GM19455 (cell line): ENCODE data around the gene MBP.

Experiments used
- ATAC-seq: cut with Tn5 transposase; IDR thresholded peaks from one replicate; pipeline ENCODE4 v1.9.1; 2021; ENCODE audit not compliant: unreplicated experiment

MBP gene

DNA sequence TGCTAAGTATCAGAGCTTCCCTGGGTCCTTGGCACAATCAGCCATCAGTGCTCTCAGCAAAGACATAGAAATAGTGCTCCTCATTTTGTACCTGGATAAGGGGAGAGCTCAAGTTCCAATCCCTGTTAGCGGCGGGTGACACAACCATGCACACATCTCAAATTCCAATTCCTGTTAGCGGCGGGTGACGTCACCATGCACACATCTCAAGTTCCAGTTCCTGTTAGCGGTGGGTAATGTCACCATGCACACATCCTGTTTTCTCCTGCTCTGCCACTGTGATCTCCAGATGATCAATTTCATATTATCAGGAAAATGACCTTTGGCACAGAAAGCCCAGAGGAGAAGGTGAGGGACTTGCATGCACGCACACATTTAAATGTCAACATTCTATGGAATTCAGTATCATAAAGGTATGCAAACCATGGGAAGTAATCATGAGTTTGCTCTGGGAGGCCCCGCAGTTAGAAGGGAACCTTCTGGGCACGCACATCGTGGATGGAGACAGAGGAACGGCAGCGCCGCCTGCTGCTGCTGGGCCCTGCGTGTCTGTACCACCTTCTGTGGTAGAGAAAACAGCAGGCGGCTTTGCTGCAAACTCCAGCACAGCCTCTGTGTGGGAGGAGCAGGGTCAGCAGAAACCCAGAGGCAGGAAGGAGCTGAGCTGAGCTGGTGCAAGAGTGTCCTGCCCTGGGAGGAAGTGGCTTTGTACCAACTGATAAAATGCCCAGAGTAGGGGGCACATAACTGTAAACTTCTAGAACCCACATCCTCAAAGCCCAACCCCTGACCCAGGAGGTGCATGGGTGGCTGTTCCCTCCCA, 77.8 kb downstream of the MBP start:
- ATAC-seq, result peak; percentile 81

DNA sequence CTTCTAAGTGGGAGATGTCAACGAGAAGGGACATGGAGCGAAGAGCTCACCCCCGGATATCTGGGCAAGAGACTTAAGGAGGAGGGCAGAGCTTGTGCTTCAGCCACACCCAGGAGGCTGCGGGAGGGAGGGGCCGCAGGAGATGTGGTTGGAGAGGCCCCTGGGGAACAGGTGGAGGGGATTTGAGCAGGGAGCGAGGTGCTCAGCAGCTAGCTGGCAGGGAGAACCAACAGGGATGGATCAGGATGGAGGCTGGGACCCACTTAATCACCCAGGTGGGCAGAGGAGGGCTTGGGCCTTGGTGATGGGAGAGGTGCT, 78.3 kb downstream of the MBP start:
- no peak for ATAC-seq

DNA sequence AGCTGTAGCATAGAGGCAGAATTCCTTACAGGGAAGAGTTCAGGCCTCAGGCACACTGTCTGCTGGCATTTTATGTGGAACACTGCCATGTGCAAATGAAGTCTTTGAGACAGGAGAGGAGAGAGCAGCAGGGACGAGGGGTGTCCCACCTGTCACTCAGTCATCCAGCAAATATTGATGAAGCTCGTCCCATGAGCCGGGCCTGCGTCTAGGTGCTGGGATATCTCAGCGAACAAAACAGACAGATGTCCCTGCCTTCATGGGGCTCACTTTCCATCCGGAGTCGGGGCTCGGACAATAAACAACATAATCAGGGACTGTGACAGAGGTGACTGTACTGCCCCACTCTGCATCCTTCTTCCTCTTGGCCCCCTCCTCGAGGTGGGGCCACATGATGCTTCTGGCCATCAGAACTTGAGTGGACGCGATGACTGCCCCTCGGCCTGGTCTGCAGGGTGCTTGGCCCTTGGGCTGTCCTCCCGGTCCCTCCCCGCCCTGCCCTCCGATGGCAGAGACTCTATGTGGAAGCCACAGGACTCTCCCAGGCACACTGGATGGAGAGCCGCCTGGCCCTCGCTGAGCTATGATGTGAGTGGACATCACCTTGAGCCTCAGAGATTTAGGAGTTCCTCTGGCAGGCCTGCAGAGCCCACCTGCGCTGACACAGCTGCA, 78.8 kb downstream of the MBP start:
- no peak for ATAC-seq

DNA sequence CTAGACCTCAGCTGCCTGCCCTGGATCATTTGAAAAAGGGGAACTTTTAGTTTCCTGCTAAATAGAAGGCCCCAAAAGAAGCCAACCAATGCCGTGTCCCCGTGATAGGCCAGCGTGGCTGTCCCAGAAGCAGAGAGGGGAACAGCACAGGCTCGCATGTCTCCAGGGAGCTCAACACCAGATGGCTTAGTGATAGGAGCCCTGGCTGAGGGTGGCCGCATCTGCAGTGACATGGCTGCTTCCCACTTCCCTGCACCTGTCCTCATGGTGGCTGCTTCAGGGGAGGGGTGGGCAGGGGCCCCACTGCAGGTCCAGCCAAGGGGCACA, 79.6 kb downstream of the MBP start:
- ATAC-seq, result no peak

DNA sequence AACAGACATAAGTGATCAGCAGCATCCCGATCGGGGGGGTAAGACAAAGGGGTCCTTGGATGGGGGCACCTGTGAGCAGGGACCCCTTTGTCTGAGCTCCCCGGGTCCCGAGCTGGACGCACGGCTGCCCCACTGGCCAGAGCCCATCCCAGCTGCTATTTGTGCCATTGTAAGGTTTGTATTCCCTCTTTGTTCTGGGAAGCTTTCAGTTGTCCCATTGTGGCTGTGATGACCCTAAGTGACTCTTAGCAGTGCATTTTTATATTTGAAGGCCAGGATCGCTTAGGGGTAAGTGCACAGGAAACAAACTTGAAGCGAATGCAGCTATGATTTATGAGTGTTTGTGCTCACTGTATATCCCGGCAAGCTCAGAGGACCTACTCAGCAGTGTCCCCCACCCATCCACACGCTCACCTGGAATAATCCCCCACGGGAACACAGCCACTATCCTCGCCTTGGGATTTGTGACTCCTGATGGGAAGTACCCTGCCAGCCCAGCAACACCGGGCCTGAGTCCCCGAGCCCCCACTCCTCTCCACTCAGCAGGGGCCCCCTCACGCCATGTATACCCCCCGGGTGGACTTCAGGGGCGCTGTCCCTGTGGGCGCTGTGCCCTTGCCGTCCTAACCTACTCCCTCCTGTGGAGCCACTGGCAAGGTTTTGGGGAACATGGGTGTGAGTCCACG, 80.1 kb downstream of the MBP start:
- no peak for ATAC-seq

DNA sequence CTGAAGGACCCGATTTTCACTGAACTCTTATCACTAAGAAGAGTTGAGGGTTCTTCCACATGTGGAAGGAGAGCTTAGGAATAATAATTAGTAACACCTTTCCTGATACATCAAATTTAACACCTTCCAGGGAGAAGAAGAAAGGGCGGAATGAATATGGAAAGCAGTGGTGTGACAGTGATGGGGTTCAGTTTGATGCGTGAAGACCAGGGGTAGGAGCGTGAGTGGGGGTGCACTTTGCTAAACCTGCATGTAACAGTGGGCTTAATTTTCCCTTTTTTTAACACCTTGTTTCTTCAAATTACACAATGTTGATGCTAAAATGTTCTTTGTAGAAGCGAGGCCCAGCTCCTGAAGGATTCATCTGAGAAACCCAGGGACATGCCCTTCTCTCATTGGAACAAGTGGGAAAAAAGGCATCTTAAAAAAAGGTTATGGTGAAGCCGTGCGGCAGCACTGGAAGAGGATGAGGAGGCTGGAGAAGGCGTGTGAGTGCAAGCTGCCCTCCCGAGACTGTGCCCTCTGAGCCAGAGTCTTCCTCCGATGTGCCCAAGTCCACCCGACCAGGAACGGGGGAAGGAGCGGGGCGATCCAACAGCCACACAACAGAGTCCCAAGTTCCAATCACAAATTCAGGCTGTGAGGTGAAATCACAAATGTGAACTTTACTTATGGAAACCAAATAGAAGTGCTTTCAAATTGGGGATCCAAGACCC, 80.8 kb downstream of the MBP start:
- ATAC-seq, result no peak

DNA sequence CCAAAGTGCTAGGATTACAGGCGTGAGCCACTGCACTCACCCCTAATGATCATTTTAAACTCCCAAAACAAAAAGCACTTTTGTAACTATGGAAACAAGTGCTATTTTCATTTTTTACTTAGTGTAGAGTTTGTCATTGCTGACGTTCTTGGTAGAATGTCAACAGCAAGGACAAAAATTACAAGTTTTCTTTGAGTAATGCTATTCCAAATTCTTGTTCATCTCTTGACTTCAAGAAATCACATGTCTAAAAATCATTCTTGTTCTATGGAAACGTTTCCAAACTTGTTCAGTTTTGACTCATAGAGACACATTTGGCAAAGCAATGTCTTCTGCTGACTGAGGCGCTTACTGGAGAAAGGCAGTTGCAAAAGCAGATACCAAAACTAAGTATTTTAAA, 82.6 kb downstream of the MBP start:
- no peak for ATAC-seq

DNA sequence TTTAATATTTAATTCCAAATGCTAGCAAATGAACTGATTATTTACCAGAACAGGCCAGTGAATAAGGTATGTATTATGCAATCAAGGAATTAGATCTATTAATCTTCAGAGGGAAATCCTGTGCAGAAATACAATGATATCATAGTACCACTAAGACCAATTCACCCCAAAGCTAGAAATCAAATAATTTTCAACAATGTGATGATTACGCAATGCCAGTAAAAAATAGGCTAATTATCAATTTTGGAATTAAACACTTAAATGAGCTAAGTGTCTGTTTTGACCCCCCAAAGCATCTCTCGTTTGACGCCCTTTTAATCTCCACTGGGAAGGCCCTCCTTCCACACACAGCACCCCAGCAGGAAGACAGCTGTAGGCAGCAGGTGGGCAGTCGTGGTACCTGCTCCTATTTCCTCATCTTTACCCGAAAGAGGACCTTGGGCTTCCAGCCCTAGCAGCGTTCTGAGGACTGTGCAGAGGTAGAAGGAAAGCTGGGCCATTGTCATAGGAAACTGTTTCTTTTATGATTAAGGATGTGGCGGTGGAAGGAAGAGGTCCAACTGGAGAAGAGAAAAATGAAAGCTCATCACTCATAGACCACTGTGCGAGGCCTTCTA, 84.7 kb downstream of the MBP start:
- ATAC-seq, result no peak

DNA sequence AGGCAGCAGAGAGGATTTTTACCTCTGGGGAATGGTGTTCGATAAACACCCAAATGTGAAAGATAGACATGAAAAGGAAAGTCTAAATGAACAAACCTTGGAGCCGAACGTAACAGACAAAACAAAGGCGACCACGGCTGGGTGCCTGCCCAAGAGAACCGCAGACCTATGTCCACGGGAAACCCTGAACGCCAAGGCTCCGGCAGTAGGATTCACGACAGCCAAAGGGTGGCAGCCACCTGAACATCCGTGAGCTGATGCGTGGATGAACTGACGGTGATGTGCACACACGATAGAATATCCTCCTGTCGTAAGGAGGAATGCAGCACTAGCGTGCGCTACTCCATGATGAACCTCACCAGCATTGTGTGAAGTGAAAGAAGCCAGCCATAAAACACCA, 85.6 kb downstream of the MBP start:
- no peak for ATAC-seq

DNA sequence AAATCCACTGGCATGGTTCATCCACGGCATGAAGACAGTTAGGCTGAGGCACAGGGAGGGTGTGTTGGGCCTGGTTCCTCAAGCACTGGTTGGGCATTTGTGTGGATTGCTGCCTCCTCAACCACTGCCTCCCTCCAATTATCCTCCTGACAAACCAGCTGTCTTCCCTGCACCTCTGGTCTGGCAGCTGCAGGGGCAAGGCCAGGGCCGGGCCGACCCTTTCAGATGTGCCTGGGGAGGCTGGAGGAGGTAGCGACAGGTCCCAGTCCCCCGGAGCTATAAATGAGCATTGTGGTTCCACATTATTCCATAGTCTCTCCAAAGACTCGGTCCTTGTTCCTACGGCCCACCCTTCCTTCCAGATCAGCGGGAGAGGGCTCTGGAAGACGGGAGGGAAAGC, 86.2 kb downstream of the MBP start:
- ATAC-seq, result no peak

DNA sequence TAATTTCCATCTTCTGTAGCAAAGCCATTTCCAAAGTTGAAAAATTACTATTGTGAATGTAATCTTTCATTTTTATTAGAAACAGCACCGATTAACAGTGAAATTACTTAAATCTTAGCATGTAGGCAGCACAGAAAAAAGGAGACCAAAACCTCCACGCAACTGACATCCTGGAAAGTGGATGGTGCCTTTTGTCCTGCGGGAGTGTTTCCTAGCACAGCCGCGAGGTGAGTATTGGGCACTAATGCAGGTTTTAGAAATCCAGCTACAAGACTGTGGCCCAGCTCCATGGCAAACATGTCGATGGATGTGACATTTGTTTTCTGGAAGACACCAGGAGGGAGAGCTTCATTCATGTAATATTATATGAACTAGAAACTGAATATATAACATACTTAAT, 86.9 kb downstream of the MBP start:
- ATAC-seq, result no peak

DNA sequence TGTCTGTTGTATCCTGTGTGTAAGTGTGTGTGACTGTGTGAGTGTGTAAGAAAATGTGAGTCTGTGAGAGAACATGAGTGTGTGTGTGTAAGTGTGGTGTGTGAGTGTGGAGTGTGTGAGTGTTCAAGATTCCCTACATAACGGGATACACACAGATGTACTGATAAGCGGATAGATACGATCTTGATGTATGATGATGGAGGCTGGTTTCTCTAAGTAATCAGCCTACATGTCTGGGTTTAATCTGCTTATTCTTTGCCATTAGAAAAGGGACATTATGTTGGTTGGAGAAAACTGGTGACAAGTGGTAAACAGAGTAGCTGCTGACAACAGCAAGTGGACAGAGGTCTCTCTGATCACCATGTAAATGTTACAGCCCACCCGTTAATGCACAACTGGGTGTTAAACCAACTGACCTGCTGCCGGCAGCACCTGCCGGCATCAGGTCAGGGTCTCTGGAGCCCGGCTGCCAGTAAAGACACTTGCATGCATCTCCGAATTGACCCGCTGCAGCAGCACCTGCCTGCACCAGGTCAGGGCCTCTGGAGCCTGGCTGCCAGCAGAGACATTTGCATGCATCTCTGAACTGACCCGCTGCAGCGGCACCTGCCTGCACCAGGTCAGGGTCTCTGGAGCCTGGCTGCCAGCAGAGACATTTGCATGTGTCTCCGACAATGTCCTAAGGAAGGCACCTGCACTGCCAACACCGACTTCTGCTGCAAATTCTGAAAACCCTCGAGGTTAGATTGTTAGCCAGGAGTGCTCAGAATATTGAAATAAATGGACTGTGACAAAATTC, 87.5 kb downstream of the MBP start:
- ATAC-seq, result peak; percentile 52

DNA sequence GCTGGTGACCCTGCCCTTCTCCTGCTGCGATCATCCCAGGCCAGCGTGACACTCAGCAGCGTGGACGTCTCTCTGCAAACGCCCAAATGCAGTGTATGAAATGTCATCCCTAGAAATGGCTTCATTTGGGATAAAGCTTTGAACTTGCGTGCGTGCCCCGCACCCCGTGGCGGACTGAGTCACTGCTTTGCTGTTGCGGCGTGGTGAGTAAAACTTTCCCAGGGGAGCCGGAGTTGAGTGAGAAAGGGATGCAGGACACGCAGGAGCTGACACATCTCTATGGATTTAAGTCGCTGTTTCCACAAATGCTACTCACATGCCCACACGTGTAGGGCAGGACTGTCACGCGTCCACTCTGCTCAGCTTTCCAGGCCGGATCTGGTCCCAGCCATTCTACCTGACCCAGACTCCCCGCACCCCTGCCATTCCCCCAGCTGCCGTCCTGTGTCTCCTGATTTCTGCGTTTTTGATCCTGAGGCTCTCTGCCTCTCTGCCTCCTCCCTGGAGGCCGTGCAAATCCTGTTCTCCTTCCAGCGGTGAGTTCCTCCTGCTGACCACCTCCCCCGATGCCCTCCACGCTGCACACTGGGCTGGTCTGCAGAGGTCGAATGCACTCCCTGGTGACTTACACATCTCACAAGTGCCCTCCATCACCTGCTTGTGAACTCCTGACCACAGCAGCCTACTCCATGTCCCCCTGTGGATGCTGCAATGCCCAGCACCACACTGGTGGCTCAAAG, 88.9 kb downstream of the MBP start:
- ATAC-seq, result no peak

DNA sequence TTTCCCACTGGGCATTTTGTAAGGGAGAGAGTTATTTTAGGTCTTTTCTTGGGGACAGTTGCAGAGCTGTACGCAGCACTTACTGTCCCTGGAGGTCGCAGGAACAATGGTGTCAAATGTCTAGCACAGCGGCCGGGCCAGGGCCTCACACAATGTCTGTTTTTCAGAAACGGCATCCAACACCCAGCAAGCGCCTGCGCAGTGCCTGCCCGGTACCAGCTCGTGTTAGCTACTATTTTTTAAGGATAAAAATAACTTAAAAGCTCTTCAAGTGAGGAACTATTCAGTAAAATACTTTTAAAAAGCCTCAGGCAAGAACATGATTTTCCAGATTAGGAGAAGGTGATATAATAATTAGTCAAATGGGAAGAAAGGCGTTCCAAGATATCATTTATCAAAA, 90.0 kb downstream of the MBP start:
- ATAC-seq, result no peak

DNA sequence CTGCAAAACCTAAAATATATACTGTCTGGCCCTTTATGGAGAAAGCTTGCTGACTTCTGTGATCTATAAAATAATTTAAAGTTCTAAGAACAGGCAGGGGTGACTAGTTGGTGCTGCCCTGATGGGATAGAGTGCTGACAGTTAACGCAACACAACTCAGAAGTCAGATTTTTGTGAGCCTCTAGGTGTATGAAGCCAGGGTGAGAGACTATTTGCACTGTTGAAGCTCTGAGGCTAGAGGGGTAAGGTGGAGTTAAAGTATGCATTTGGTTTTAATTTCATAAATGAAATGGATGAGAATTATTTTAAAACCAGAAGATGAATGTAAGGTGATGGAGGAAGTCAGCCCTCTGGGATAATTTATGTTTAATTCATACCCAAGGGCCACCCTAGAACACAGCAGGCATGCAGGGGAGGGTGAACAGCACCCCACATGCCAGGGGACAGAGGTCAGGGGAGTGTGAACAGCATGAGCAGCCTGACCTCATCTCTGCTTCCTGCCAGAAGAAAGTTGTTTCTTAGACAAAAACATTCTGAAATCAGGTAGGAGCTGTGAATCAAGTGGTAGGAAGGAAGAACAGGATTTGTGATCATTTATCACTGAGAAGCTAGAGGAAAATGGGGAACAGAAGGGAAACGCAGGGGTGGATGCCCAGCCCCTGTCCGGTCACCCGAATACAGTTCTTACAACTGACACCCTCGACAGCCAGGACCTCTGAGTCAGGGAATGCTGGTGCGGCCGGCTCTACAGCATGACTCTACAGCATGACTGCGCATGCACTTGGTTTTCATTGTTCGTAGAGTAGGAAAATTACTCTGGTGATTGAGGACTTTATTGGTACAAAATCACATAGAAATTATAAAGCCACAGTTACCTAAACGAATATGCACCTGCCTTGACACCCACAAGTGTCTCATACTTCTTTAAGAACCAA, 93.1 kb downstream of the MBP start:
- no peak for ATAC-seq

DNA sequence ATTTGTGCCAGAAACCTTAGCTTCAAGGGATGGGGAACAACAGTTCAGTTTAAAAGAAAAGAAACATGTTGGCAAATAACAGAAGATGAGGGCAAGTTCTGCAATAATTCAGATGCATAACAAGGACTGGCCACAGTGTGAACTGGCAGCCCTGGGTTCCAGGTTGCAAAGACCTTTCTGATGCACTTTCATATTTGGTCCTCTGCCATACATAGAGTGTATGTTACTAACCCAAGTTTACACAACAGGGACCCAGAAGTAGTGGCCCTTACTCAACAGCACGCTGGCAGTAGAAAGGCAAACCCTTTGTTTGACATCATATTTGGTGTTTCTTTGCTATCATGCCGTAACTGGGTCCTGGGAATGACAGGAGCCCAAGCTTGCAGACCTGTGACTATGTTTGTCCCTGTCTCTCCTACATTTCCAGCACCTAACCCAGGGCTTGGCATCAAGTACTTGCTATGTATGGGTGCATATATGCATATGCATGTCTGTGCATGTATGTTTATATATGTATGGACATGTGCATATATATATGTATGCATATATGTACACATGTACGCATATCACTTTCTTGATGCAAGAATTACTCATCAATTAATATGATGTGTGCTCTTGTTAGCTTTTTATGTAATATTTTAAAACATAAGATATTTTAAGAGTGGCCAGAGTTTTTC, 94.3 kb downstream of the MBP start:
- ATAC-seq, result no peak

DNA sequence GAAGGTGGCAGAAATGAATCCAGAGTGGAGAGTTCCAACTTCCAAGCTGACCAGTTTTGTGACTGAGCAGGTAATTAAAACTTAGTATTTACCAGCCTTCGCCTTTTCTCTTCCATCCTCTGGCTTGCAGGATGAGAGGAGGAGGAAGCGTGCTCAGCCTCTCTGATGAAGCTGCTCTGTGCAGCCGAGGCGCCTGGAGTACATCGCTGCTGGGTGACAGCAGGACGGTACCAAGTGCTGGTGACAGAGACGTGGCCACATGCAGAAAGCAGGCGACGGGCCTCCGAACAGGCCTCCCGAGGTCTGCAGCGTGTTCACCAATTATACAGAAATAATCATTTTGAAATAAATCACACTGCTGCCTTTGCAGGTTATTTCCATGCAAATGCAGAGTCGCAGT, 95.0 kb downstream of the MBP start:
- ATAC-seq, result no peak
